ENCODE measurements around the gene LYL1. TPM values are rescaled to one million over a fixed set of nuclear protein-coding genes. Genes with fewer than 3 reads are reported as not detected.

The LYL1 gene
- total and polyA plus RNA-seq, 9 of the 15 experiments (the other 6 are each of a cell fraction or from before 2014, with no cell fraction given): 1.3 to 266 (median 34.0) TPM

DNA sequence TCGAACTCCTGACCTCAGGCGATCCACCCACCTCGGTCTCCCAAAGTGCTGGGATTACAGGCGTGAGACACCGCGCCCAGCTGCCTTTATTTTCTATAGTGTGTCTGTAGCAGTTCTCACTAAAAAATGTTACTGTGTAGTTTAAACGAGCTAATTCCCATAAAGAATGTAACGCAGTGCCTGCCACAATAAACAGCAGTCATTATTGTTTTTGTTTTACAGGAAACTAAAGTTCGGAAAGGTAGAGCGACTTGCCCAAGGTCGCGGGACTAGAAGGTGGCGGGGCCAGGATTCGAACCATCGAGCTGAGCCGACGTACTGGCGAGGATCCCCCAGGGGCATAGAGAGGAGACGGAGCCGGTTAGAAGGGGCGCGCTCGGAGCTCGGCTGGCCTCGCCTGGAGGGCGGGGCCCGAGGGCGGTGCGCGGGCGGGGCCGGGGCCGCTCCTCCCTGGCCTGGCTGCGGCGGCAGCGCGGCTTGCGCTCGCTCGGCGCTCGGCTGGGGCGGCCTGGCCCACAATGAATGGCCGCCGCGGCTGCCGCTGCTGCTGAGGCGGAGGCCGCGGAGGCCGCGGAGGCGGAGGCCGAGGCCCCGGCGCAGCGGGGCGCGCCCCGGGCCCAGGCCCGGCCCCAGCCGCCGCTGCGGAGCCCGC is 15.2 kb upstream of the LYL1 start, which contains the start of gene NACC1 (continued):
- peak; percentile 99 for TF ChIP-seq ZBTB17 (CRISPR knock-in tag; IDR thresholded peaks at IDR 0.05)
- TF ChIP-seq GATAD2B (IDR thresholded peaks at IDR 0.05; ENCODE audit: borderline replicate concordance): peak; percentile 77
- peak in 1 of 2 experiments; percentile 79; a peak in 2 of 4 replicates for TF ChIP-seq RCOR1 (IDR thresholded peaks at IDR 0.05; ENCODE audit: borderline replicate concordance in 1 of 2, low read depth in 2 of 2, low read length in 2 of 2)
- no peak for TF ChIP-seq KLF6 (CRISPR knock-in tag; IDR thresholded peaks at IDR 0.05; ENCODE audit: borderline replicate concordance)
- peak; percentile 56; the same call in 1 of the 2 replicates for TF ChIP-seq SP1 (CRISPR knock-in tag; IDR thresholded peaks at IDR 0.05)
- TF ChIP-seq ZNF282 (CRISPR knock-in tag; IDR thresholded peaks at IDR 0.05): no peak
- TF ChIP-seq SMAD4 (CRISPR knock-in tag; conservative IDR thresholded peaks at IDR 0.05): 0 out of 2 replicates have a peak, but pooled peaks have one; percentile 49
- peak; percentile 37; the same call in 1 of the 2 replicates for TF ChIP-seq SIN3B (IDR thresholded peaks at IDR 0.05; ENCODE audit: low read depth)
- TF ChIP-seq CBFA2T3 (IDR thresholded peaks at IDR 0.05): no peak
- TF ChIP-seq RBBP5 (IDR thresholded peaks at IDR 0.05; ENCODE audit: borderline replicate concordance, insufficient read depth, low read length, poor library complexity, severe bottlenecking): peak; percentile 85
- TF ChIP-seq CEBPG (CRISPR knock-in tag; IDR thresholded peaks at IDR 0.05): no peak; the same call in 1 of the 2 replicates
- TF ChIP-seq CEBPG (tag; conservative IDR thresholded peaks at IDR 0.05 in 1 of 2, IDR thresholded peaks at IDR 0.05 in 1 of 2): no peak
- TF ChIP-seq, protein P1, sequence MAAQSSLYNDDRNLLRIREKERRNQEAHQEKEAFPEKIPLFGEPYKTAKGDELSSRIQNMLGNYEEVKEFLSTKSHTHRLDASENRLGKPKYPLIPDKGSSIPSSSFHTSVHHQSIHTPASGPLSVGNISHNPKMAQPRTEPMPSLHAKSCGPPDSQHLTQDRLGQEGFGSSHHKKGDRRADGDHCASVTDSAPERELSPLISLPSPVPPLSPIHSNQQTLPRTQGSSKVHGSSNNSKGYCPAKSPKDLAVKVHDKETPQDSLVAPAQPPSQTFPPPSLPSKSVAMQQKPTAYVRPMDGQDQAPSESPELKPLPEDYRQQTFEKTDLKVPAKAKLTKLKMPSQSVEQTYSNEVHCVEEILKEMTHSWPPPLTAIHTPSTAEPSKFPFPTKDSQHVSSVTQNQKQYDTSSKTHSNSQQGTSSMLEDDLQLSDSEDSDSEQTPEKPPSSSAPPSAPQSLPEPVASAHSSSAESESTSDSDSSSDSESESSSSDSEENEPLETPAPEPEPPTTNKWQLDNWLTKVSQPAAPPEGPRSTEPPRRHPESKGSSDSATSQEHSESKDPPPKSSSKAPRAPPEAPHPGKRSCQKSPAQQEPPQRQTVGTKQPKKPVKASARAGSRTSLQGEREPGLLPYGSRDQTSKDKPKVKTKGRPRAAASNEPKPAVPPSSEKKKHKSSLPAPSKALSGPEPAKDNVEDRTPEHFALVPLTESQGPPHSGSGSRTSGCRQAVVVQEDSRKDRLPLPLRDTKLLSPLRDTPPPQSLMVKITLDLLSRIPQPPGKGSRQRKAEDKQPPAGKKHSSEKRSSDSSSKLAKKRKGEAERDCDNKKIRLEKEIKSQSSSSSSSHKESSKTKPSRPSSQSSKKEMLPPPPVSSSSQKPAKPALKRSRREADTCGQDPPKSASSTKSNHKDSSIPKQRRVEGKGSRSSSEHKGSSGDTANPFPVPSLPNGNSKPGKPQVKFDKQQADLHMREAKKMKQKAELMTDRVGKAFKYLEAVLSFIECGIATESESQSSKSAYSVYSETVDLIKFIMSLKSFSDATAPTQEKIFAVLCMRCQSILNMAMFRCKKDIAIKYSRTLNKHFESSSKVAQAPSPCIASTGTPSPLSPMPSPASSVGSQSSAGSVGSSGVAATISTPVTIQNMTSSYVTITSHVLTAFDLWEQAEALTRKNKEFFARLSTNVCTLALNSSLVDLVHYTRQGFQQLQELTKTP (IDR thresholded peaks at IDR 0.05; ENCODE audit: low read depth in 1 of 2, partially characterized antibody in 2 of 2): peak; percentile 49 to 56
- TF ChIP-seq CC2D1A (IDR thresholded peaks at IDR 0.05): 0 out of 2 replicates have a peak, but pooled peaks have one; percentile 13
- peak; percentile 95 for TF ChIP-seq TAF1 (IDR thresholded peaks at IDR 0.05; ENCODE audit: control insufficient read depth, extremely low read depth, insufficient read depth, low read length, severe bottlenecking)
- TF ChIP-seq TBL1XR1 (IDR thresholded peaks at IDR 0.05; ENCODE audit: low read length in 2 of 2): 0 out of 4 replicates have a peak, but pooled peaks have one; percentile 16 to 39
- TF ChIP-seq HNRNPLL (IDR thresholded peaks at IDR 0.05; ENCODE audit: low read depth, low read length, poor library complexity, severe bottlenecking): peak; percentile 27
- peak; percentile 62; the same call in 1 of the 2 replicates for TF ChIP-seq TOE1 (IDR thresholded peaks at IDR 0.05; ENCODE audit: borderline replicate concordance)
- TF ChIP-seq TOE1 (CRISPR knock-in tag; IDR thresholded peaks at IDR 0.05; ENCODE audit: borderline replicate concordance, low read depth): no peak

Measured in K562 (cell line).